Lower leg skin (tissue), 3 donors: ENCODE measurements around the gene CCDC74A.
"Not testable (repeated sequence)": the region's sequence is repeated elsewhere in the genome, so short reads cannot be mapped to it uniquely, and the experiment has no call there.

Source experiments
- CTCF ChIP-seq, 3 donors: fragments of 450-650 bp; IDR thresholded peaks; one replicate each; pipeline ENCODE4 v1.5.1; 2016; ENCODE audit warnings: antibody characterized with exemption in 3 of 3, mild to moderate bottlenecking in 3 of 3, moderate library complexity in 2 of 3
- POLR2A ChIP-seq, 2 donors: fragments of 450-650 bp; IDR thresholded peaks; one replicate each; pipeline ENCODE4 v1.6.1; 2016 to 2017; ENCODE audit warnings: antibody characterized with exemption in 2 of 2, mild to moderate bottlenecking in 1 of 2, moderate library complexity in 1 of 2

GRCh38 chr2:131511291-131511968 lies 16.3 kb upstream of the CCDC74A start:
- TF ChIP-seq CTCF, POLR2A (IDR thresholded peaks at IDR 0.05): not testable (repeated sequence)
